ENCODE measurements around the gene KCTD15. TPM values are rescaled to one million over a fixed set of nuclear protein-coding genes. Genes with fewer than 3 reads are reported as not detected.

The KCTD15 gene
- total RNA-seq, 3 donors from 2014 or later = 8.0 to 42.3 (median 10.1) TPM

DNA sequence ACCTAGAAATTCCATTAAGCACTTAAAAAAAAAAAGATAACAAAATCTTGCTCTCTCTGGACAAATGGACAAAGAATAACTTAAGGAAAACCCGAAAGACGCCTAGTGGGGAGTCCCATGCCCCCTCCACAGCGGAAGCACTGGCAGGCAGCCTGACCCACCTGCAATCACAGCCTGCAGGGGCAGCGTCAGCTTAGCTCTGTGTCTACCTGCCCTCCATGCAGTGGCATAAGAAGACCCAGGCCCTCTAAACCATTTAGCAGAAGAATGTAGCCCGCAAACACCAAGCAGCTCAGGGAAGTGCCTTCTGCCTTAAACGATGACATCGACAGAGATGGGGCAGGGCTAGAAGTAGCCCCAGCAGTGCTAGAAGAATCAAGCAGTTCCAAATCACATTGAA is 36.0 kb downstream of the KCTD15 start:
- intact Hi-C loops (cut with DNase I, micrococcal nuclease) = no loop called here
- Histone ChIP-seq H3K9me3 (no peaks in the 10 kb centered on the region), H3K36me3 (ENCODE audit: low read depth) (no peaks in the 10 kb centered on the region), H3K4me1 (ENCODE audit: low read depth) (no peaks in the 10 kb centered on the region), H3K4me3 (no peak overlapping the region)
- ATAC-seq = no peak
- TF ChIP-seq, protein P1, sequence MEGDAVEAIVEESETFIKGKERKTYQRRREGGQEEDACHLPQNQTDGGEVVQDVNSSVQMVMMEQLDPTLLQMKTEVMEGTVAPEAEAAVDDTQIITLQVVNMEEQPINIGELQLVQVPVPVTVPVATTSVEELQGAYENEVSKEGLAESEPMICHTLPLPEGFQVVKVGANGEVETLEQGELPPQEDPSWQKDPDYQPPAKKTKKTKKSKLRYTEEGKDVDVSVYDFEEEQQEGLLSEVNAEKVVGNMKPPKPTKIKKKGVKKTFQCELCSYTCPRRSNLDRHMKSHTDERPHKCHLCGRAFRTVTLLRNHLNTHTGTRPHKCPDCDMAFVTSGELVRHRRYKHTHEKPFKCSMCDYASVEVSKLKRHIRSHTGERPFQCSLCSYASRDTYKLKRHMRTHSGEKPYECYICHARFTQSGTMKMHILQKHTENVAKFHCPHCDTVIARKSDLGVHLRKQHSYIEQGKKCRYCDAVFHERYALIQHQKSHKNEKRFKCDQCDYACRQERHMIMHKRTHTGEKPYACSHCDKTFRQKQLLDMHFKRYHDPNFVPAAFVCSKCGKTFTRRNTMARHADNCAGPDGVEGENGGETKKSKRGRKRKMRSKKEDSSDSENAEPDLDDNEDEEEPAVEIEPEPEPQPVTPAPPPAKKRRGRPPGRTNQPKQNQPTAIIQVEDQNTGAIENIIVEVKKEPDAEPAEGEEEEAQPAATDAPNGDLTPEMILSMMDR (IDR thresholded peaks at IDR 0.05) = no peak
- DNase-seq = no peak

DNA sequence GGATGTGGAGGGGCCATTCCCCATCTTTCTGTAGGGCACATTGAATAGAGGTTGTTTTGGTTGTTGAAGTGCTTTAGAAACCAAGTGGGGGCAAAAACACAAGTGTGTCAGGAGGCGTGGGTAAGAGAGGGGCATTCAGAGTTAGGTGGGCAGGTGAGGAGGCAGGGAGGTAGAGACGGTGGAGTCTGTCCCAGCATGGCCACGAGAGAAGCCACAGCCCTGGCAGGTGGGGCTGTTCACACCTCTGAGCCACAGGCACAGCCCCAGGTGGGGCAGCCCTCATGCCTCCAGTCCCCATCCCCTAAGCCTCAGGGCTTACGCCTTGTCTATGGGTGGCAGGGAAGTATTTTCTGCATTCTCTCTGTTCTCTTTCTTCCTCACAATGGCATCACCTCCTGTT is 43.7 kb downstream of the KCTD15 start:
- no peaks in the 10 kb centered on the region for H3K9me3 ChIP-seq
- ATAC-seq (no peak), DNase-seq (no peak)
- TF ChIP-seq, protein P1 (IDR thresholded peaks at IDR 0.05) = no peak
- no peaks in the 10 kb centered on the region for H3K4me1 ChIP-seq (ENCODE audit: low read depth)
- H3K36me3 ChIP-seq (ENCODE audit: low read depth) = no peaks in the 10 kb centered on the region
- intact Hi-C loops (cut with DNase I, micrococcal nuclease) = no loop called here
- no peak overlapping the region for H3K4me3 ChIP-seq

DNA sequence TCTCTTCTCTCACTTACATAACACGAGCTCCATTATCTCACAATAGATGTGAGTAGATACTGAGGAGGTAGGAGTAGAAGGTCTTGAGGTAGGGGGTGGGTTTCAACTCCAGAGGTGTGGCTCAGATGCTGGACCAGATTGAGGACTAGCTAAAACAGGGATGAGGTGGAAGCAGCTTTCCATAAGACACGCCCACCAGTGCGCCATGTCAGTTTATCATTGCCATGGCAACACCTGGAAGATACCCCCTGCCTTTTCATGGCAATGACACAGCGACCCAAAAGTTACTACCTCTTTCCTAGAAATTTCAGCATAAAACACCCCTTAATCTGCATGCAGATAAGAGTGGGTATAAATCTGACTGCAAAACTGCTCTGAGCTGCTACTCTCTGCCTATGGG is 44.1 kb downstream of the KCTD15 start:
- TF ChIP-seq, protein P1 (IDR thresholded peaks at IDR 0.05) = no peak
- H3K4me1 ChIP-seq (ENCODE audit: low read depth) = no peaks in the 10 kb centered on the region
- no peak for ATAC-seq
- intact Hi-C loops (cut with DNase I, micrococcal nuclease) = no loop called here
- no peaks in the 10 kb centered on the region for H3K36me3 ChIP-seq (ENCODE audit: low read depth)
- no peaks in the 10 kb centered on the region for H3K9me3 ChIP-seq
- no peak overlapping the region for H3K4me3 ChIP-seq
- no peak for DNase-seq

DNA sequence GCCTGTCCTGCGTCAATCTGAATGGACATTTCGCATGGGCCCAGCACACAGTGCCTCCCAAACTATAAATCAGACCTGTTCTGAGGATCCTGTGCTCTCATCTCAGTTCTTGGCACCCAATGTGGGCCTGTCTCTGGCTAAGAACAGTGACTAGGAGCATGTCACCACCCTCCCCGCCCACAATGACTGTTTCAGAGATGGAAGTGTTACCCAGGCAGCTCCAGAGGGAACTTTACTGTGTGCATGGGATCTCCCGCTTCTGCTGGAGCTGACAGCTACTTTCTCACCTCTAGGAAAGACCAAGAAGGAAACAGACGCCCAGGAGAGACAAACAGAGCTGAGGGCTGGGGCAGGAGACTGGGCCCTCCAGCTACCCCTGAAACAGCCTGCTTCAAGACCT is 45.0 kb downstream of the KCTD15 start:
- TF ChIP-seq, protein P1 (IDR thresholded peaks at IDR 0.05) = no peak
- Histone ChIP-seq H3K36me3 (ENCODE audit: low read depth) (no peaks in the 10 kb centered on the region), H3K4me1 (ENCODE audit: low read depth) (no peaks in the 10 kb centered on the region), H3K4me3 (no peak overlapping the region), H3K9me3 (no peaks in the 10 kb centered on the region)
- no peak for DNase-seq
- no peak for ATAC-seq
- intact Hi-C loops (cut with DNase I, micrococcal nuclease) = no loop called here

DNA sequence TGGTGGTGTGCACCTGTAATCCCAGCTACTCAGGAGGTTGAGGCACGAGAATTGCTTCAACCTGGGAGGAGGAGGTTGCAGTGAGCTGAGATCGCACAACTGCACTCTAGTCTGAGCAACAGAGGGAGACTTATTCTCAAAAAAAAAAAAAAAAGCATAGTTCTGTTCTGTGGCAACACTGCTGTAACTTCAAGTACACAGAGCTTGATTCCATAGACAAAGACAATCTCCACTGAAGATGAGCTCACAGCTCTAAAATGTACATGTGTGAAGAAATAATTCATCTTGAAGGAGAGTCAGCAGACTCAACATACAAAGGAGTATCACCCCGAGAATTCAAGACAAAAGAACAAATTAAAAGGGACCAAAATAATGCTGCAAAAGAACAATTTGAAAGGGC is 47.8 kb downstream of the KCTD15 start:
- ATAC-seq = no peak
- no peaks in the 10 kb centered on the region for H3K4me1 ChIP-seq (ENCODE audit: low read depth)

More for the DNA sequence above, 47.8 kb downstream of the KCTD15 start:
- H3K4me3 ChIP-seq = no peak overlapping the region
- DNase-seq = no peak
- TF ChIP-seq, protein P1 (IDR thresholded peaks at IDR 0.05) = no peak
- H3K9me3 ChIP-seq = no peaks in the 10 kb centered on the region
- H3K36me3 ChIP-seq (ENCODE audit: low read depth) = no peaks in the 10 kb centered on the region
- intact Hi-C loops (cut with DNase I, micrococcal nuclease) = no loop called here

All from mucosa of descending colon (tissue), 3 donors.